CD14-positive monocyte (primary cell): ENCODE data around the gene IFT122. TPM values are rescaled to one million over a fixed set of nuclear protein-coding genes. Genes with fewer than 3 reads are reported as not detected.
"Not testable (repeated sequence)": the region's sequence is repeated elsewhere in the genome, so short reads cannot be mapped to it uniquely, and the experiment has no call there.

Source experiments
- DNase-seq, 3 donors: peaks; one replicate each; pipeline ENCODE4 v3.0.0-alpha.2; 2011 to 2022
- H2AFZ ChIP-seq: 2 replicates; pipeline ENCODE4 v1.6.0; 2012; ENCODE audit warnings: mild to moderate bottlenecking, low read depth, low read length, inconsistent platforms; ENCODE audit not compliant: insufficient read depth, poor library complexity, severe bottlenecking
- H3K27ac ChIP-seq, 2 donors: 1 replicate in 1 of 2; 2 replicates in 1 of 2; pipeline ENCODE4 v1.5.1; 2012 to 2013; ENCODE audit warnings: low read length in 2 of 2, control low read depth in 1 of 2, inconsistent platforms in 1 of 2, low read depth in 1 of 2, mild to moderate bottlenecking in 1 of 2
- H3K27me3 ChIP-seq, 2 donors: one replicate each; pipeline versions ENCODE4 v1.6.0 to v1.6.1; 2011 to 2013; ENCODE audit warnings: low read length in 2 of 2; ENCODE audit not compliant: control insufficient read depth in 2 of 2, insufficient read depth in 2 of 2
- H3K36me3 ChIP-seq, 2 donors: replicated peaks in 1 of 2; 1 replicate in 1 of 2; 2 replicates in 1 of 2; pipeline versions ENCODE4 v1.5.1 to v1.6.1; 2012 to 2013; ENCODE audit warnings: low read length in 2 of 2, control low read depth in 1 of 2, inconsistent platforms in 1 of 2, mild to moderate bottlenecking in 1 of 2; ENCODE audit not compliant: insufficient read depth in 2 of 2, control insufficient read depth in 1 of 2
- H3K4me1 ChIP-seq, 2 donors: 1 replicate in 1 of 2; 2 replicates in 1 of 2; pipeline versions ENCODE4 v1.5.1 to v1.6.1; 2012 to 2013; ENCODE audit warnings: low read length in 2 of 2, control low read depth in 1 of 2, inconsistent platforms in 1 of 2, mild to moderate bottlenecking in 1 of 2, moderate library complexity in 1 of 2; ENCODE audit not compliant: insufficient read depth in 2 of 2, control insufficient read depth in 1 of 2
- H3K4me2 ChIP-seq: replicated peaks from 2 replicates; pipeline ENCODE3; 2012; ENCODE audit warnings: low read length, moderate library complexity, mild to moderate bottlenecking; ENCODE audit not compliant: poor library complexity, severe bottlenecking; ENCODE audit errors: extremely low read depth
- H3K4me3 ChIP-seq, 3 experiments: fragments of 200-600 bp in 1 of 3; sonication (generic) in 1 of 3; replicated peaks in 1 of 3; 1 replicate in 2 of 3; 2 replicates in 1 of 3; pipeline ENCODE4 v1.5.1; 2011 to 2013; ENCODE audit warnings: low read length in 3 of 3, mild to moderate bottlenecking in 3 of 3, control low read depth in 2 of 3, low read depth in 2 of 3, inconsistent platforms in 1 of 3, moderate library complexity in 1 of 3
- H3K79me2 ChIP-seq: 2 replicates; pipeline ENCODE4 v1.6.0; 2012; ENCODE audit warnings: mild to moderate bottlenecking, control low read depth, inconsistent platforms, low read length, moderate library complexity; ENCODE audit not compliant: insufficient read depth
- H3K9ac ChIP-seq: 2 replicates; pipeline ENCODE4 v1.6.0; 2017; ENCODE audit warnings: low read length, mild to moderate bottlenecking; ENCODE audit not compliant: insufficient read depth, poor library complexity, severe bottlenecking
- H3K9me3 ChIP-seq, 2 donors: replicated peaks in 1 of 2; 1 replicate in 1 of 2; 2 replicates in 1 of 2; pipeline versions ENCODE4 v1.5.1 to v1.6.1; 2012 to 2013; ENCODE audit warnings: low read length in 2 of 2, control low read depth in 1 of 2; ENCODE audit not compliant: control insufficient read depth in 1 of 2, insufficient read depth in 1 of 2
- H4K20me1 ChIP-seq: 2 replicates; pipeline ENCODE4 v1.6.0; 2012; ENCODE audit warnings: mild to moderate bottlenecking, low read length, control low read depth, moderate library complexity; ENCODE audit not compliant: insufficient read depth
- H3K27ac Mint-ChIP-seq, 7 donors: one replicate each; pipeline ENCODE4 v1.8.0; 2020; ENCODE audit warnings: mild to moderate bottlenecking in 7 of 7, mixed read lengths in 7 of 7, moderate library complexity in 6 of 7, inconsistent platforms in 2 of 7
- H3K27me3 Mint-ChIP-seq, 3 donors: one replicate each; pipeline ENCODE4 v1.8.0; 2021 to 2022; ENCODE audit warnings: low read depth in 3 of 3, mild to moderate bottlenecking in 3 of 3, mixed read lengths in 3 of 3, moderate library complexity in 3 of 3, inconsistent platforms in 1 of 3
- H3K36me3 Mint-ChIP-seq, 2 donors: one replicate each; pipeline ENCODE4 v1.8.0; 2020; ENCODE audit warnings: mixed read lengths in 2 of 2, inconsistent platforms in 1 of 2, mild to moderate bottlenecking in 1 of 2
- H3K4me1 Mint-ChIP-seq: one replicate; pipeline ENCODE4 v1.8.0; 2020; ENCODE audit warnings: mild to moderate bottlenecking, mixed read lengths
- H3K4me3 Mint-ChIP-seq, 2 donors: one replicate each; pipeline ENCODE4 v1.8.0; 2020; ENCODE audit warnings: mild to moderate bottlenecking in 2 of 2, mixed read lengths in 2 of 2, moderate library complexity in 1 of 2
- H3K9me3 Mint-ChIP-seq, 7 donors: one replicate each; pipeline ENCODE4 v1.8.0; 2020 to 2022; ENCODE audit warnings: mixed read lengths in 7 of 7, mild to moderate bottlenecking in 6 of 7, moderate library complexity in 6 of 7, inconsistent platforms in 2 of 7
- CTCF ChIP-seq: fragments of 200-600 bp; IDR thresholded peaks from one replicate; pipeline ENCODE4 v1.8.0; 2022; ENCODE audit warnings: antibody characterized with exemption, mild to moderate bottlenecking
- WGBS: methylation state at CpG from one replicate; pipeline ENCODE4 v1.1.5; 2013; ENCODE audit warnings: missing lambda C conversion rate; ENCODE audit not compliant: insufficient coverage; 5-methylcytosine and 5-hydroxymethylcytosine counted together
- intact Hi-C, 2 donors: fragments of 100-400 bp; cut with micrococcal nuclease; formaldehyde crosslinking; loops; one replicate each; pipeline versions ENCODE4 v1.15.0 to v1.15.1; 2023
- polyA plus RNA-seq, 3 donors: library from polyadenylated mRNA; depleted of rRNA in 1 of 3; unstranded in 2 of 3; stranded (reverse) in 1 of 3; fragments of 300-500 nt in 2 of 3; fragments of >200 nt in 1 of 3; fragmentation: Illumina TruSeq in 2 of 3; gene quantifications; 1 replicate in 2 of 3; 2 replicates in 1 of 3; pipeline ENCODE4 v1.2.3, GENCODE V29; 2012 to 2021

Gene IFT122
- polyA plus RNA-seq, 3 donors = 3.3 to 12.2 (median 3.6) TPM

- H2AFZ ChIP-seq = no peak overlapping the region
- intact Hi-C loops = no loop called here
- no peaks in the 10 kb centered on the region for H3K4me1 ChIP-seq
- 97% methylated on average over 4 of the region's 6 CpGs for WGBS
- no peak overlapping the region for H3K27ac Mint-ChIP-seq
- no peak overlapping the region for H3K27ac ChIP-seq
- peaks cover 0 to 3% (median 1%) of the 10 kb centered on the region in 3 donors for H3K27me3 Mint-ChIP-seq
- H3K9ac ChIP-seq = no peak overlapping the region
- H3K4me3 Mint-ChIP-seq = no peak overlapping the region
- TF ChIP-seq CTCF = no peak
- H3K79me2 ChIP-seq = no peaks in the 10 kb centered on the region
- H3K4me3 ChIP-seq = no peak overlapping the region
- H4K20me1 ChIP-seq = no peaks in the 10 kb centered on the region
- H3K9me3 Mint-ChIP-seq = peaks cover 0 to 2% (median 0%) of the 10 kb centered on the region in 7 donors
- no peaks in the 10 kb centered on the region for H3K36me3 Mint-ChIP-seq
- H3K36me3 ChIP-seq = no peaks in the 10 kb centered on the region
- H3K27me3 ChIP-seq = no peaks in the 10 kb centered on the region
- H3K9me3 ChIP-seq = no peaks in the 10 kb centered on the region
- no peak overlapping the region for H3K4me2 ChIP-seq
- no peak for DNase-seq
- no peaks in the 10 kb centered on the region for H3K4me1 Mint-ChIP-seq
Measured at GRCh38 chr3:129412542-129413198, 27.4 kb upstream of the IFT122 start.

GRCh38 chr3:129413238-129413637 is 26.8 kb upstream of the IFT122 start:
- H3K9me3 ChIP-seq, H3K9me3 Mint-ChIP-seq, H3K27me3 Mint-ChIP-seq, intact Hi-C loops, DNase-seq, H3K4me3 ChIP-seq, H4K20me1 ChIP-seq, H3K4me1 Mint-ChIP-seq, H3K36me3 ChIP-seq, H3K27ac ChIP-seq, H2AFZ ChIP-seq, H3K9ac ChIP-seq, H3K36me3 Mint-ChIP-seq, H3K79me2 ChIP-seq, H3K27me3 ChIP-seq, H3K4me2 ChIP-seq, H3K27ac Mint-ChIP-seq, H3K4me1 ChIP-seq: not testable (repeated sequence)
- peak overlapping the region in 1 of 2 donors; percentile 0 for H3K4me3 Mint-ChIP-seq
- 100% methylated on average over 1 of the region's 3 CpGs for WGBS
